Thyroid gland (tissue), 4 donors: ENCODE measurements around the gene CARD8. TPM values are rescaled to one million over a fixed set of nuclear protein-coding genes. Genes with fewer than 3 reads are reported as not detected.

Experiments used
- DNase-seq, 2 donors: peaks; one replicate each; pipeline ENCODE4 v3.0.0-alpha.2; 2019
- H3K27ac ChIP-seq, 3 donors: fragments of 200-600 bp; sonication (generic); 1 replicate in 2 of 3; 2 replicates in 1 of 3; pipeline ENCODE4 v1.5.1; 2016 to 2019; ENCODE audit warnings: mild to moderate bottlenecking in 1 of 3, moderate library complexity in 1 of 3
- H3K27me3 ChIP-seq: fragments of 200-600 bp; sonication (generic); one replicate; pipeline ENCODE4 v1.5.1; 2019
- H3K36me3 ChIP-seq, 2 donors: fragments of 200-600 bp; sonication (generic); one replicate each; pipeline ENCODE4 v1.5.1; 2016 to 2019
- H3K4me1 ChIP-seq, 2 donors: fragments of 200-600 bp; sonication (generic); one replicate each; pipeline ENCODE4 v1.5.1; 2017 to 2019
- H3K4me3 ChIP-seq, 3 donors: fragments of 200-600 bp; sonication (generic); replicated peaks in 1 of 3; 1 replicate in 2 of 3; 2 replicates in 1 of 3; pipeline ENCODE4 v1.5.1; 2016; ENCODE audit warnings: mild to moderate bottlenecking in 1 of 3
- H3K9me3 ChIP-seq: fragments of 200-600 bp; sonication (generic); one replicate; pipeline ENCODE4 v1.5.1; 2017
- CTCF ChIP-seq, 6 experiments: fragments of 200-600 bp in 3 of 6; fragments of 450-650 bp in 3 of 6; sonication (generic) in 3 of 6; IDR thresholded peaks; one replicate each; pipeline ENCODE4 v1.5.1; 2016 to 2019; ENCODE audit warnings: antibody characterized with exemption in 6 of 6, mild to moderate bottlenecking in 2 of 6, inconsistent platforms in 1 of 6, moderate library complexity in 1 of 6
- POLR2A ChIP-seq, 2 donors: fragments of 450-650 bp; IDR thresholded peaks; one replicate each; pipeline ENCODE4 v1.6.1; 2017; ENCODE audit warnings: antibody characterized with exemption in 2 of 2, mild to moderate bottlenecking in 2 of 2, moderate library complexity in 1 of 2
- WGBS, 2 donors: methylation state at CpG; one replicate each; pipeline ENCODE4 v1.1.5; 2017; 5-methylcytosine and 5-hydroxymethylcytosine counted together
- intact Hi-C: fragments of 100-400 bp; cut with DNase I; formaldehyde crosslinking; loops from one replicate; pipeline ENCODE4 v1.15.1; 2023
- total RNA-seq, 4 donors: library from RNA; depleted of rRNA; stranded (reverse); fragments of >200 nt; gene quantifications; one replicate each; pipeline ENCODE4 v1.2.3, GENCODE V29; 2016

CARD8 gene
- total RNA-seq, 4 donors from 2014 or later, result 37.0 to 58.9 (median 57.7) TPM

GRCh38 chr19:48181505-48181904 lies 74.2 kb downstream of the CARD8 start:
- TF ChIP-seq CTCF (IDR thresholded peaks at IDR 0.05) (no peak), POLR2A (IDR thresholded peaks at IDR 0.05) (no peak)
- Histone ChIP-seq H3K9me3 (no peaks in the 10 kb centered on the region), H3K4me3 (no peak overlapping the region), H3K27ac (no peak overlapping the region), H3K36me3 (no peaks in the 10 kb centered on the region), H3K27me3 (no peaks in the 10 kb centered on the region), H3K4me1 (no peaks in the 10 kb centered on the region)
- 95 to 96% methylated on average over 5 of the region's 5 CpGs for WGBS, 2 donors
- intact Hi-C loops, result no loop called here
- DNase-seq, result no peak

GRCh38 chr19:48176226-48176625 lies 79.5 kb downstream of the CARD8 start:
- Histone ChIP-seq H3K27me3 (no peaks in the 10 kb centered on the region), H3K36me3 (peaks cover 0 to 11% of the 10 kb centered on the region in 2 donors), H3K27ac (no peak overlapping the region), H3K4me1 (peaks cover 2 to 7% of the 10 kb centered on the region in 2 donors), H3K4me3 (no peak overlapping the region), H3K9me3 (no peaks in the 10 kb centered on the region)
- WGBS, 2 donors, result 80 to 91% methylated on average over 3 of the region's 3 CpGs
- intact Hi-C loops, result no loop called here
- TF ChIP-seq CTCF (IDR thresholded peaks at IDR 0.05) (no peak), POLR2A (IDR thresholded peaks at IDR 0.05) (no peak)
- no peak for DNase-seq

- H3K4me3 ChIP-seq, result no peak overlapping the region
- DNase-seq, result no peak
- peaks cover 6 to 11% of the 10 kb centered on the region in 2 donors for H3K4me1 ChIP-seq
- H3K36me3 ChIP-seq, result peaks cover 0 to 11% of the 10 kb centered on the region in 2 donors
- intact Hi-C loops, result no loop called here
- no peak overlapping the region for H3K27ac ChIP-seq
- no peaks in the 10 kb centered on the region for H3K27me3 ChIP-seq
- WGBS, 2 donors, result 90 to 93% methylated on average over 10 of the region's 10 CpGs
- no peak for TF ChIP-seq CTCF (IDR thresholded peaks at IDR 0.05)
- TF ChIP-seq POLR2A (IDR thresholded peaks at IDR 0.05), result no peak
- no peaks in the 10 kb centered on the region for H3K9me3 ChIP-seq
Observed at GRCh38 chr19:48175578-48175977, 80.1 kb downstream of the CARD8 start.

- intact Hi-C loops, result no loop called here
- Histone ChIP-seq H3K27me3 (no peaks in the 10 kb centered on the region), H3K27ac (no peak overlapping the region), H3K36me3 (peaks cover 0 to 11% of the 10 kb centered on the region in 2 donors), H3K9me3 (no peaks in the 10 kb centered on the region), H3K4me1 (peaks cover 6 to 11% of the 10 kb centered on the region in 2 donors), H3K4me3 (no peak overlapping the region)
- no peak for DNase-seq
- no peak for TF ChIP-seq POLR2A (IDR thresholded peaks at IDR 0.05)
- TF ChIP-seq CTCF (IDR thresholded peaks at IDR 0.05), result no peak
- 80 to 81% methylated on average over 6 of the region's 6 CpGs for WGBS, 2 donors
Observed at GRCh38 chr19:48174445-48175030, 81.2 kb downstream of the CARD8 start.

- peaks cover 0 to 11% of the 10 kb centered on the region in 2 donors for H3K36me3 ChIP-seq
- no peaks in the 10 kb centered on the region for H3K9me3 ChIP-seq
- H3K27me3 ChIP-seq, result no peaks in the 10 kb centered on the region
- no peak for DNase-seq
- no peak overlapping the region for H3K27ac ChIP-seq
- H3K4me1 ChIP-seq, result peaks cover 6 to 11% of the 10 kb centered on the region in 2 donors
- intact Hi-C loops, result no loop called here
- 79 to 92% methylated on average over 37 of the region's 37 CpGs for WGBS, 2 donors
- H3K4me3 ChIP-seq, result no peak overlapping the region
- no peak for TF ChIP-seq CTCF (IDR thresholded peaks at IDR 0.05)
- TF ChIP-seq POLR2A (IDR thresholded peaks at IDR 0.05), result no peak
Observed at GRCh38 chr19:48171710-48172109, 84.0 kb downstream of the CARD8 start.
